ENCODE data around the gene STPG2. TPM values are rescaled to one million over a fixed set of nuclear protein-coding genes. Genes with fewer than 3 reads are reported as not detected.

STPG2 gene
- total RNA-seq, 1 experiment from 2014 or later = 0.20 TPM

GRCh38 chr4:97868097-97868496, 275.2 kb downstream of the STPG2 start:
- H2AK5ac ChIP-seq (ENCODE audit: insufficient read length, low read length) = no peak overlapping the region
- no peak overlapping the region for H2BK20ac ChIP-seq (ENCODE audit: low read depth, low read length, poor library complexity, severe bottlenecking)
- H3K23me2 ChIP-seq (ENCODE audit: insufficient read length, low read depth, low read length, poor library complexity, severe bottlenecking) = no peaks in the 10 kb centered on the region
- no peak overlapping the region for H4K5ac ChIP-seq (ENCODE audit: insufficient read length, low read depth, low read length)
- Mint-ChIP-seq H3K4me3 (no peak overlapping the region), H3K27me3 (ENCODE audit: low read depth) (no peaks in the 10 kb centered on the region; the same call in 1 of the 2 replicates), H3K27ac (no peak overlapping the region), H3K9me3 (peaks cover 0 to under 1% of the 10 kb centered on the region in 2 experiments; a peak in 1 of 5 replicates), H3K4me1 (no peaks in the 10 kb centered on the region), H3K36me3 (ENCODE audit: insufficient read depth in 1 of 3, low read depth in 3 of 3) (peaks cover 0 to under 1% (median 0%) of the 10 kb centered on the region in 3 experiments; a peak in 2 of 7 replicates)
- H4K20me1 ChIP-seq (ENCODE audit: control insufficient read depth, insufficient read depth, insufficient read length) = no peaks in the 10 kb centered on the region
- H3K4ac ChIP-seq (ENCODE audit: low read depth, low read length) = no peak overlapping the region
- no peaks in the 10 kb centered on the region for H3K27me3 ChIP-seq (ENCODE audit: insufficient read depth, low read length)
- no peak overlapping the region for H2BK15ac ChIP-seq (ENCODE audit: low read depth, low read length)
- no peak overlapping the region for H4K8ac ChIP-seq (replicated peaks; ENCODE audit: insufficient read length, low read depth, low read length)
- H2BK5ac ChIP-seq (ENCODE audit: insufficient read length, low read length) = no peak overlapping the region
- H3K9ac ChIP-seq (ENCODE audit: extremely low read depth, insufficient read length, low read length) = no peak overlapping the region
- no peak overlapping the region for H3T11ph ChIP-seq (ENCODE audit: low read length)
- no peak overlapping the region for H4K91ac ChIP-seq (ENCODE audit: insufficient read length, low read depth, low read length)
- no peak overlapping the region for H2BK120ac ChIP-seq (ENCODE audit: low read depth, low read length, poor library complexity, severe bottlenecking)
- H3K4me2 ChIP-seq (ENCODE audit: insufficient read depth, insufficient read length, low read length) = no peak overlapping the region
- no peak overlapping the region for H3K14ac ChIP-seq (ENCODE audit: insufficient read depth, low read length)
- no CpG with 5 or more reads among the region's 4 CpGs for WGBS (ENCODE audit: extremely low coverage, insufficient read length, low lambda C conversion rate)
- no peak overlapping the region for H2BK12ac ChIP-seq (ENCODE audit: insufficient read length, low read depth, low read length)
- H3K79me2 ChIP-seq (ENCODE audit: insufficient read depth, low read length) = no peaks in the 10 kb centered on the region
- no peak for DNase-seq
- H3K79me1 ChIP-seq (ENCODE audit: insufficient read depth, low read depth, low read length, poor library complexity, severe bottlenecking) = no peaks in the 10 kb centered on the region
- no peaks in the 10 kb centered on the region for H3K9me3 ChIP-seq (ENCODE audit: control insufficient read depth, low read depth, low read length)
- no peak overlapping the region for H3K56ac ChIP-seq (ENCODE audit: insufficient read length, low read depth, low read length)
- no peaks in the 10 kb centered on the region for H3K4me1 ChIP-seq (ENCODE audit: insufficient read depth, low read length)
- H3K23ac ChIP-seq (ENCODE audit: insufficient read length, low read depth, low read length) = no peak overlapping the region
- no peak overlapping the region for H3K27ac ChIP-seq (ENCODE audit: insufficient read length, low read depth, low read length)
- H2AFZ ChIP-seq (ENCODE audit: low read length) = no peak overlapping the region
- H3K18ac ChIP-seq (ENCODE audit: insufficient read length, low read depth, low read length) = no peak overlapping the region
- TF ChIP-seq CTCF (conservative IDR thresholded peaks at IDR 0.05) = no peak

All from H9 (cell line).